ENCODE data around the gene RFLNA.

- TF ChIP-seq CTCF (IDR thresholded peaks at IDR 0.05; ENCODE audit: low read depth, low read length) (no peak), EZH2phosphoT487 (IDR thresholded peaks at IDR 0.05; ENCODE audit: low read depth) (no peak)
Measured at GRCh38 chr12:124334976-124335375, 40.1 kb downstream of the RFLNA start.
